Measurements from ENCODE around the gene IKZF3.
"Not testable (repeated sequence)": the region's sequence is repeated elsewhere in the genome, so short reads cannot be mapped to it uniquely, and the experiment has no call there.

Gene IKZF3

GRCh38 chr17:39777534-39778365 lies 86.4 kb downstream of the IKZF3 start:
- no peak for DNase-seq

GRCh38 chr17:39776252-39776651 lies 87.9 kb downstream of the IKZF3 start:
- DNase-seq: no peak

GRCh38 chr17:39775031-39775430 lies 89.1 kb downstream of the IKZF3 start:
- DNase-seq: no peak

- DNase-seq: no peak
These were observed 90.1 kb downstream of the IKZF3 start for GRCh38 chr17:39774047-39774446.

- DNase-seq: no peak
These were observed 90.9 kb downstream of the IKZF3 start for GRCh38 chr17:39772987-39773934.

- no peak for DNase-seq
These were observed 91.7 kb downstream of the IKZF3 start for GRCh38 chr17:39772415-39772814.

- no peak for DNase-seq
These were observed 94.0 kb downstream of the IKZF3 start for GRCh38 chr17:39769974-39770587.

GRCh38 chr17:39767147-39767546 lies 97.0 kb downstream of the IKZF3 start:
- DNase-seq: no peak

- DNase-seq: no peak
These were observed 98.3 kb downstream of the IKZF3 start for GRCh38 chr17:39765766-39766165.

GRCh38 chr17:39765175-39765574 lies 98.9 kb downstream of the IKZF3 start:
- no peak for DNase-seq

- DNase-seq: not testable (repeated sequence)
These were observed 99.9 kb downstream of the IKZF3 start for GRCh38 chr17:39764171-39764570.

- DNase-seq: no peak
These were observed 100.9 kb downstream of the IKZF3 start for GRCh38 chr17:39763051-39763820.

- no peak for DNase-seq
These were observed 102.1 kb downstream of the IKZF3 start for GRCh38 chr17:39761861-39762496.

- DNase-seq: no peak
These were observed 104.9 kb downstream of the IKZF3 start for GRCh38 chr17:39759204-39759603.

GRCh38 chr17:39757931-39758873 lies 105.9 kb downstream of the IKZF3 start:
- peak; percentile 95 for DNase-seq

- no peak for DNase-seq
These were observed 106.9 kb downstream of the IKZF3 start for GRCh38 chr17:39757176-39757662.

GRCh38 chr17:39756380-39757079 lies 107.6 kb downstream of the IKZF3 start:
- no peak for DNase-seq

- no peak for DNase-seq
These were observed 108.3 kb downstream of the IKZF3 start for GRCh38 chr17:39755554-39756379.

- no peak for DNase-seq
These were observed 109.1 kb downstream of the IKZF3 start for GRCh38 chr17:39754958-39755553.
